ENCODE measurements around the gene TMEM63A.

The TMEM63A gene

DNA sequence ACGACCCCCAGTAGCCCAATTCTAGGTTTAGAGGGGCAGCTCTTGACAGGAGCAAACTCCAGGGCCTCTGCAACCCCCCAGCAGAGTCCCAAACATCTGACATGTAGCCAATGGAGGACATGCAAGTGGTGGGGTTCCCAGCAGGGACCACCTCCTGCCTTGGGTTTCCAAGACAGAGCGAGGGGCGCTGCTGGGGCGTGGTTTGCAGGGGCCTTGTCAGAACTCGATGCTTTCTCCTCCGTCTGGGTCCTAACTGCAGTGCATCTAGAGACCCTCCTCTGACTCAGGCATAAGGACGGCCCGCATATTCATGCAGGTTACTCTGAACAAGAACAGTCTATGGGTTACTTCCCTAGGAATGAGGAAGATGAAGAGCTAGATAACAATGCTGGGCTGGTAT is 55.1 kb downstream of the TMEM63A start:
- H3K9ac ChIP-seq (ENCODE audit: low read length): no peak overlapping the region

DNA sequence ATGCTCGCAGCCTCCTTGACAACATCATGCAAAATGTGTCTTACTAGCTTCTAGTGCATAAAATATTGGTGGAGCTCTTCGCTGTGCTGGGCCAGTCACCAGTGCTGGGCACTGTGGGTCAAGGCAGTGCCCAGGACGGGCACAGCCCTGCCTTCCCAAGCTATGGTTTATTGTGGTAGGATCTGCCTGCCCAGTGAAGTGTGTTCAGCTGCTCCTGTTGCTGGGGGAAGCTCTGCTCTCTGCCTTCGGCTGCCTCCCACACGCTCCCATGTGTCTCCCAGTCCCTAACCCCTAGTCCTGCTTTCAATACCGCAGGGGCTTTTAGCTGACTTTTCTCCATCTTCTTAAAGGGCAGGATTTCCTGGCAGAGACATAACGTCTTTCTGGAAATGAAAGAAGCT is 56.6 kb downstream of the TMEM63A start:
- H3F3A ChIP-seq (ENCODE audit: insufficient read depth, low read length): no peaks in the 10 kb centered on the region
- no peaks in the 10 kb centered on the region for H3K4me1 ChIP-seq (ENCODE audit: insufficient read depth, low read length, severe bottlenecking)
- TF ChIP-seq CTCF (IDR thresholded peaks at IDR 0.05; ENCODE audit: low read length): no peak
- no peak for TF ChIP-seq EZH2 (IDR thresholded peaks at IDR 0.05; ENCODE audit: borderline replicate concordance, low read length)
- no peak overlapping the region for H3K4me3 ChIP-seq (ENCODE audit: low read depth, low read length, poor library complexity, severe bottlenecking)
- no peak overlapping the region for H3K4me2 ChIP-seq (ENCODE audit: low read length)
- no peaks in the 10 kb centered on the region for H3K79me2 ChIP-seq (ENCODE audit: insufficient read depth, low read length)
- H3K9me3 ChIP-seq (ENCODE audit: low read length): no peaks in the 10 kb centered on the region
- peaks cover 11% of the 10 kb centered on the region; the same call in 1 of the 2 replicates for H3K27me3 ChIP-seq (ENCODE audit: insufficient read depth, low read length)
- no peak overlapping the region for H3K9ac ChIP-seq (ENCODE audit: low read length)
- H3K9me2 ChIP-seq (ENCODE audit: low read depth, low read length): no peaks in the 10 kb centered on the region
- H3K27ac ChIP-seq (ENCODE audit: low read depth, low read length, poor library complexity, severe bottlenecking): no peak overlapping the region
- no peak overlapping the region for H2AFZ ChIP-seq (ENCODE audit: low read length)
- H4K20me1 ChIP-seq (ENCODE audit: insufficient read depth, low read length): no peaks in the 10 kb centered on the region
- H3K36me3 ChIP-seq (ENCODE audit: insufficient read depth, low read length): no peaks in the 10 kb centered on the region

More for the DNA sequence above, 55.1 kb downstream of the TMEM63A start:
- Histone ChIP-seq H3K36me3 (ENCODE audit: insufficient read depth, low read length) (no peaks in the 10 kb centered on the region), H3K4me3 (ENCODE audit: low read depth, low read length, poor library complexity, severe bottlenecking) (no peak overlapping the region), H4K20me1 (ENCODE audit: insufficient read depth, low read length) (no peaks in the 10 kb centered on the region), H3F3A (ENCODE audit: insufficient read depth, low read length) (no peaks in the 10 kb centered on the region), H3K9me2 (ENCODE audit: low read depth, low read length) (no peaks in the 10 kb centered on the region), H3K4me2 (ENCODE audit: low read length) (no peak overlapping the region), H3K27me3 (ENCODE audit: insufficient read depth, low read length) (peaks cover 11% of the 10 kb centered on the region; the same call in 1 of the 2 replicates), H3K27ac (ENCODE audit: low read depth, low read length, poor library complexity, severe bottlenecking) (no peak overlapping the region), H3K9me3 (ENCODE audit: low read length) (no peaks in the 10 kb centered on the region), H3K4me1 (ENCODE audit: insufficient read depth, low read length, severe bottlenecking) (no peaks in the 10 kb centered on the region), H3K79me2 (ENCODE audit: insufficient read depth, low read length) (no peaks in the 10 kb centered on the region), H2AFZ (ENCODE audit: low read length) (no peak overlapping the region)
- no peak for TF ChIP-seq EZH2 (IDR thresholded peaks at IDR 0.05; ENCODE audit: borderline replicate concordance, low read length)
- no peak for TF ChIP-seq CTCF (IDR thresholded peaks at IDR 0.05; ENCODE audit: low read length)

DNA sequence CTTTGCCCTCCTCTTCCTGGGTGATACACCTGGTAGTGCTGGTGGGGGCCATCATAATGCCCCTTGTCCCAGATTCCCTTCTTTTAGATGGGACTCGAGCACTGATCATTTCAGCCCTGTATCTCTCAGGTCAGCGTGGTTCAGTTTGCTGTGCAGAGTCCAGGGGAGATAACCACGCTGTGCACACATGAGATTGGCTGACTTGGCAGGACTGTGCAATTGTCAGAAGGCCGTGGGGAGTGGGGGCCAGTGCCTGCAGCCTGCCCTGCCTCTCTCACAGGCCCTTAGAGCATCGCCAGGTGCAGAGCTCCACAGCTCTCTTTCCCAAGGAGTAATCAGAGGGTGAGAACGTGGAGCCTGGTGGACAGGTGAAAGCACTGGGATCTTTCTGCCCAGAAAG is 57.1 kb downstream of the TMEM63A start:
- Histone ChIP-seq H3K27me3 (ENCODE audit: insufficient read depth, low read length) (peaks cover 11% of the 10 kb centered on the region; the same call in 1 of the 2 replicates), H3K36me3 (ENCODE audit: insufficient read depth, low read length) (no peaks in the 10 kb centered on the region), H3K79me2 (ENCODE audit: insufficient read depth, low read length) (no peaks in the 10 kb centered on the region), H3K4me3 (ENCODE audit: low read depth, low read length, poor library complexity, severe bottlenecking) (no peak overlapping the region), H3K27ac (ENCODE audit: low read depth, low read length, poor library complexity, severe bottlenecking) (no peak overlapping the region), H3K4me2 (ENCODE audit: low read length) (no peak overlapping the region), H2AFZ (ENCODE audit: low read length) (no peak overlapping the region), H3K9me2 (ENCODE audit: low read depth, low read length) (no peaks in the 10 kb centered on the region), H3K9ac (ENCODE audit: low read length) (no peak overlapping the region), H3F3A (ENCODE audit: insufficient read depth, low read length) (no peaks in the 10 kb centered on the region), H4K20me1 (ENCODE audit: insufficient read depth, low read length) (no peaks in the 10 kb centered on the region), H3K4me1 (ENCODE audit: insufficient read depth, low read length, severe bottlenecking) (no peaks in the 10 kb centered on the region), H3K9me3 (ENCODE audit: low read length) (no peaks in the 10 kb centered on the region)
- TF ChIP-seq EZH2 (IDR thresholded peaks at IDR 0.05; ENCODE audit: borderline replicate concordance, low read length): no peak
- TF ChIP-seq CTCF (IDR thresholded peaks at IDR 0.05; ENCODE audit: low read length): no peak

Measured in OCI-LY1 (cell line).